Testis (tissue), 3 donors: ENCODE results near the gene ATG7. TPM values are rescaled to one million over a fixed set of nuclear protein-coding genes. Genes with fewer than 3 reads are reported as not detected.

ENCODE experiments used
- DNase-seq: peaks from one replicate; pipeline ENCODE4 v3.0.0-alpha.2; 2019
- H3K27ac ChIP-seq, 2 donors: fragments of 200-600 bp; sonication (generic); one replicate each; pipeline ENCODE4 v1.5.1; 2019
- H3K27me3 ChIP-seq: fragments of 200-600 bp; sonication (generic); one replicate; pipeline ENCODE4 v1.5.1; 2019
- H3K36me3 ChIP-seq: fragments of 200-600 bp; sonication (generic); one replicate; pipeline ENCODE4 v1.5.1; 2017; ENCODE audit warnings: low read depth; ENCODE audit errors: missing control alignments
- H3K4me1 ChIP-seq: fragments of 200-600 bp; sonication (generic); one replicate; pipeline ENCODE4 v1.5.1; 2019
- H3K4me3 ChIP-seq, 2 donors: fragments of 200-600 bp; sonication (generic); one replicate each; pipeline ENCODE4 v1.5.1; 2017 to 2019
- H3K9me3 ChIP-seq: fragments of 200-600 bp; sonication (generic); one replicate; pipeline ENCODE4 v1.5.1; 2017
- POLR2A ChIP-seq: fragments of 450-650 bp; IDR thresholded peaks from one replicate; pipeline ENCODE4 v1.6.1; 2017; ENCODE audit warnings: antibody characterized with exemption, mild to moderate bottlenecking, moderate library complexity
- WGBS, 2 donors: methylation state at CpG; one replicate each; pipeline ENCODE4 v1.1.5; 2018; 5-methylcytosine and 5-hydroxymethylcytosine counted together
- intact Hi-C: fragments of 100-400 bp; cut with DNase I; formaldehyde crosslinking; loops from one replicate; pipeline ENCODE4 v1.15.1; 2023; ENCODE audit warnings: low total_unique reads
- polyA plus RNA-seq: library from polyadenylated mRNA; stranded (reverse); fragments of 350-450 nt; fragmentation: Illumina TruSeq; extraction: RNeasy Lipid Tissue Mini Kit (QIAGEN cat#74804); gene quantifications from one replicate; pipeline ENCODE4 v1.2.3, GENCODE V29; 2014; ENCODE audit warnings: low read depth, low replicate concordance; ENCODE audit not compliant: insufficient read depth
- total RNA-seq, 2 donors: library from RNA; depleted of rRNA; stranded (reverse); fragments of >200 nt; gene quantifications; one replicate each; pipeline ENCODE4 v1.2.3, GENCODE V29; 2016
- TF ChIP-seq, protein P1 (sequence below), 3 experiments: fragments of 450-650 bp in 2 of 3; fragments of 200-600 bp in 1 of 3; sonication (generic) in 1 of 3; IDR thresholded peaks; one replicate each; pipeline ENCODE4 v1.5.1; 2016 to 2019; ENCODE audit warnings: antibody characterized with exemption in 3 of 3, mild to moderate bottlenecking in 2 of 3, moderate library complexity in 1 of 3

The ATG7 gene
- total and polyA plus RNA-seq, 3 donors from 2014 or later = 52.9 to 95.4 (median 86.0) TPM

DNA sequence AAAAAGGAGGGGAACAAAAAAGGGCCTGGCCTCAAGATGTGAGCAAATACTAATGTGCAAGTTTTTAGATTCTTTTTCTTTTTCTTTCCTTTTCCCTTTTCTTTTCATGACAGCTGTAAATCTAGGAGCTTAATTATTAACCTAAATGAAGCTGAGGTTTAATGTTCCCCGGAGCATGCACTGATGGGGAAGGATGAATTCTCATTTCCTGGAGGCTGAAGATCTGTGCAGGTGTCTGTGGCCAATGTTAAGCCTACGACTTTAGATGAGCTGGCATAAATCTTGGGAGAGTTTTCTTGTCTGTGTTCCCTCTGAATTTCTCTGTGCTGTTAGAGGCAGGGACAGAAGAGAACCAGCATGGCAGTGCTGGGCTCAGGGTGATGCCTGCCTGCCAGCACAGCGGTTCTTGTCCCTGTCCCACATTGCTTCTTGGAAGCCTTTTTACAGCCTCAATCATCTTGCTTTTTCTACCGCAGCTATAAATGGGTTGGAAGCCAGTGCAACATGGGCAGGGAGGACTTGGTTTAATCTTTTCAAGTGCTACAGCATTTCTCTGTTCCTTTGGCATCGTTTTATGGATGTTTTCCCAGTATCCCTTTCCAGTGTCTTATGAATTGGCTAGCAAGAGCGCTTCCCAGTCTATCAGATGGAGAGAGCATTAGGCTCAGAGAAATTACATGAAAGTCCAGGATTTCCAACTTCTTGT is 119.1 kb downstream of the ATG7 start:
- no peak for DNase-seq
- Histone ChIP-seq H3K36me3 (no peaks in the 10 kb centered on the region), H3K9me3 (no peaks in the 10 kb centered on the region), H3K4me1 (peaks cover 9% of the 10 kb centered on the region), H3K27me3 (no peaks in the 10 kb centered on the region), H3K27ac (no peak overlapping the region), H3K4me3 (no peak overlapping the region)
- 67% methylated on average over 6 of the region's 6 CpGs for WGBS, 2 donors
- no peak for TF ChIP-seq POLR2A
- TF ChIP-seq, protein P1, sequence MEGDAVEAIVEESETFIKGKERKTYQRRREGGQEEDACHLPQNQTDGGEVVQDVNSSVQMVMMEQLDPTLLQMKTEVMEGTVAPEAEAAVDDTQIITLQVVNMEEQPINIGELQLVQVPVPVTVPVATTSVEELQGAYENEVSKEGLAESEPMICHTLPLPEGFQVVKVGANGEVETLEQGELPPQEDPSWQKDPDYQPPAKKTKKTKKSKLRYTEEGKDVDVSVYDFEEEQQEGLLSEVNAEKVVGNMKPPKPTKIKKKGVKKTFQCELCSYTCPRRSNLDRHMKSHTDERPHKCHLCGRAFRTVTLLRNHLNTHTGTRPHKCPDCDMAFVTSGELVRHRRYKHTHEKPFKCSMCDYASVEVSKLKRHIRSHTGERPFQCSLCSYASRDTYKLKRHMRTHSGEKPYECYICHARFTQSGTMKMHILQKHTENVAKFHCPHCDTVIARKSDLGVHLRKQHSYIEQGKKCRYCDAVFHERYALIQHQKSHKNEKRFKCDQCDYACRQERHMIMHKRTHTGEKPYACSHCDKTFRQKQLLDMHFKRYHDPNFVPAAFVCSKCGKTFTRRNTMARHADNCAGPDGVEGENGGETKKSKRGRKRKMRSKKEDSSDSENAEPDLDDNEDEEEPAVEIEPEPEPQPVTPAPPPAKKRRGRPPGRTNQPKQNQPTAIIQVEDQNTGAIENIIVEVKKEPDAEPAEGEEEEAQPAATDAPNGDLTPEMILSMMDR (IDR thresholded peaks at IDR 0.05) = no peak
- intact Hi-C loops = no loop called here

DNA sequence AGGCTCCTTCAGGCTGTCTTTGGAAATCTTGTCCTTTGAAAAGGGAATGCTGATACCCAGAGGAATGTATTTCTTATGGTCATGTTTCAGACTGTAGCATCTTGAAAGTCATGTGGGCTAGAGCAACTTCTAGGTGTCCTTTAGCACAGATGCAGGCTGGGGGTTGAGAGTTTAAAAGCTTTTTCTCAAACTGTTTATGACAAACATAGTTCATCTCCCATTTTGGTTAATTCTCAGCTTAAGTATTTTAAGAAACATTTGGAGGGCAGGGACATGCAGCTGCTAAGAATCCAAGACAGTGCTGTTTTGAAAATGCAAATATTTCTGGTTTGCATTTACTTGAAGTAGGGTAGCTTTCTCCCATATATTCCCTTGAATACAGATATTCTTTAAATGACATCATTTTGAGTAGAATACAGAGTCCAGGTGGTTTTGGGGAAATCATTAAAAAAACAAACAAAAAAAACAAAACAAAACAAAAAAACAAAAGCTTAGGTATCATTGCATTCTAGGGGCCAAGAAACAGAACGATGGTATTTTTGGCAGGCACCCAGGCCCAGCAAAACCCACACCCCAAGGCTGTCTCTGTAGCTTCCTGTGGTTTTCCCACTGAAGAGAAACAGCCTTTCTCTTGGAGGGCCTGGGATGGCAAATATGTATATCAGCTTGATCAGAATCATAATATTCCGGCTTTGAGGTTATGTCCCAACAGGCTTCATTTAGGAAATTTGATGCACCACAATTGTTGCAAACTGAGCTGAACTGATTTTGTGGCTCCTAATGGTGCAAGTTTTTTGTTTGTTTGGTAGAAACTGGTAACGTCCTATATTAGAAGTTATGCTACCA is 120.0 kb downstream of the ATG7 start:
- no peak for DNase-seq
- Histone ChIP-seq H3K9me3 (no peaks in the 10 kb centered on the region), H3K27me3 (no peaks in the 10 kb centered on the region), H3K4me3 (no peak overlapping the region), H3K27ac (no peak overlapping the region), H3K36me3 (no peaks in the 10 kb centered on the region), H3K4me1 (peaks cover 9% of the 10 kb centered on the region)
- TF ChIP-seq, protein P1 (IDR thresholded peaks at IDR 0.05) = no peak
- no peak for TF ChIP-seq POLR2A
- WGBS, 2 donors = 52 to 55% methylated on average over 3 of the region's 3 CpGs
- intact Hi-C loops = no loop called here

DNA sequence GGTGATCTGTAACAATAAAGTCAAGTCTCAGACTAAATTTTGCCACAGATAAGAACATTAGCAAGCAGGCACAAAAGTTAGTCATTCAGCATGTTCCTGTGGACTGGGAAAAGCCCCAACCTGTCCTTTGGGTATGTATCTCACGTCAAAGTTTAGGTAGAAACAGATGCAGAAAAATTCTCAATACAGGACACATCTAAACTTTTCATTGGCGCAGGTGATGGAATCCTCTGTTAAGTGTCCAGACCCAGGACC is 120.6 kb downstream of the ATG7 start:
- H3K27me3 ChIP-seq = no peaks in the 10 kb centered on the region
- no peak overlapping the region for H3K4me3 ChIP-seq
- H3K36me3 ChIP-seq = no peaks in the 10 kb centered on the region
- TF ChIP-seq, protein P1 (IDR thresholded peaks at IDR 0.05) = no peak
- 89 to 98% methylated on average over 2 of the region's 2 CpGs for WGBS, 2 donors
- H3K4me1 ChIP-seq = peaks cover 9% of the 10 kb centered on the region
- H3K27ac ChIP-seq = no peak overlapping the region
- no peak for DNase-seq
- H3K9me3 ChIP-seq = no peaks in the 10 kb centered on the region
- intact Hi-C loops = no loop called here

- H3K4me3 ChIP-seq = no peak overlapping the region
- H3K9me3 ChIP-seq = no peaks in the 10 kb centered on the region
- no peaks in the 10 kb centered on the region for H3K36me3 ChIP-seq
- peaks cover 9% of the 10 kb centered on the region for H3K4me1 ChIP-seq
- 81 to 86% methylated on average over 3 of the region's 3 CpGs for WGBS, 2 donors
- intact Hi-C loops = no loop called here
- TF ChIP-seq, protein P1 (IDR thresholded peaks at IDR 0.05) = no peak
- TF ChIP-seq POLR2A = no peak
- no peaks in the 10 kb centered on the region for H3K27me3 ChIP-seq
- H3K27ac ChIP-seq = no peak overlapping the region
- no peak for DNase-seq
These were observed 121.2 kb downstream of the ATG7 start for GRCh38 chr3:11393401-11393800.
